Measurements from ENCODE around the gene GET3. TPM values are rescaled to one million over a fixed set of nuclear protein-coding genes. Genes with fewer than 3 reads are reported as not detected.

GET3 gene
- total and polyA plus RNA-seq, 2 of the 4 experiments (the other 2 are of a cell fraction): 129 to 152 TPM

DNA sequence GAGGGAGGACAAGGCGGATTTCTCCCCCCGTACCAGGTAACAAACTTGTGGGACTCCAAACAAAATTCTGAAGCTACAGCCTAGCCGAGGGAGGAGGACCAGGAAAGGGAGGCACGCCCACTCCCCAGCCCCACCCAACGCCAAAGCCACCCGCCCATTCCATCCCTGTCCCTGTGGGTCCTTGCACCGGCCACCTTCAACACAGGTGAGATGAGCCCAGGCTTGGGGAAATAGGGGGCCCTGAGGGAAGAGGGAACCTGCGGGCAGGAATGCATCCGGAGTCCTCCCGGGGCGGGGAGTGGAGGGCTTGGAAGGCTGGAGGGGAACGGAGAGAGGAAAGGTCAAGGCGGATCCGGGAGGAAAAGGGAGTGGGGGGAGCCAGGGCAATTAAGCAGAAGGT, 14.3 kb downstream of the GET3 start, which contains the start of gene BEST2:
BEST2 (plus strand) TSS at position 157 of the 400 bp plus-strand sequence. CDS start 802 bp downstream, outside the sequence.
- ChIA-PET POLR2A (ENCODE audit: unreplicated experiment) (no interaction called here), CTCF (no interaction called here)
- H3K4me2 ChIP-seq (ENCODE audit: low read depth, low read length): no peak within 1 kb of the TSS
- in situ Hi-C loops (cut with MboI; ENCODE audit: low sequenced_read_pairs): no loop called here
- H2BK5ac ChIP-seq (ENCODE audit: low read depth, low read length, poor library complexity, severe bottlenecking): no peak within 1 kb of the TSS
- no peak within 1 kb of the TSS for H2BK120ac ChIP-seq (ENCODE audit: low read depth, low read length)
- peaks cover 5% of the 10 kb centered on the region; the same call in 1 of the 2 replicates for H3K9me3 ChIP-seq (ENCODE audit: control insufficient read depth, insufficient read depth, low read length)
- no peak within 1 kb of the TSS for H4K8ac ChIP-seq (ENCODE audit: low read depth in 2 of 2, low read length in 2 of 2)
- ATAC-seq (ENCODE audit: low read depth) (no peak), DNase-seq (no peak)
- no peaks in the 10 kb centered on the region for H4K20me1 ChIP-seq (ENCODE audit: insufficient read depth, low read length)
- H4K91ac ChIP-seq (ENCODE audit: insufficient read depth, low read depth, low read length): no peak within 1 kb of the TSS
- peaks cover 10% of the 10 kb centered on the region for H3K36me3 ChIP-seq (ENCODE audit: control insufficient read depth, insufficient read depth, low read length)
- peaks cover 3% of the 10 kb centered on the region; the same call in 1 of the 2 replicates for H3K4me1 ChIP-seq (ENCODE audit: control insufficient read depth, insufficient read depth, low read length)
- no peak within 1 kb of the TSS for H4K5ac ChIP-seq (ENCODE audit: low read depth, low read length)
- no peak within 1 kb of the TSS for H3K27ac ChIP-seq (ENCODE audit: insufficient read depth, low read length)
- no peaks in the 10 kb centered on the region; a peak in 1 of 4 replicates for H3K79me1 ChIP-seq (ENCODE audit: low read depth in 1 of 2, low read length in 2 of 2)
- peaks cover 26% of the 10 kb centered on the region for H3K27me3 ChIP-seq (ENCODE audit: control insufficient read depth, insufficient read depth, low read length)
- TF ChIP-seq MAZ (IDR thresholded peaks at IDR 0.05; ENCODE audit: borderline replicate concordance, low read depth, low read length) (no peak), FOS (IDR thresholded peaks at IDR 0.05; ENCODE audit: low read depth, low read length) (no peak), POLR2A (IDR thresholded peaks at IDR 0.05; ENCODE audit: low read depth, low read length) (no peak), RFX5 (IDR thresholded peaks at IDR 0.05; ENCODE audit: low read depth, low read length) (no peak)
- no peak within 1 kb of the TSS for H3K4ac ChIP-seq (ENCODE audit: low read depth, low read length)
- BruUV-seq (replicated peaks): no TSS peak
- H3K56ac ChIP-seq (ENCODE audit: extremely low read depth, insufficient read depth, low read length): no peak within 1 kb of the TSS
- no peak within 1 kb of the TSS; the same call in 1 of the 2 replicates for H2AK5ac ChIP-seq (ENCODE audit: low read depth, low read length)
- H2BK15ac ChIP-seq (ENCODE audit: low read depth, low read length): no peak within 1 kb of the TSS
- no peak within 1 kb of the TSS for H3K23ac ChIP-seq (ENCODE audit: low read depth, low read length)
- H3K9ac ChIP-seq (ENCODE audit: low read depth, low read length): no peak within 1 kb of the TSS
- intact Hi-C loops (cut with micrococcal nuclease): no loop called here
- H3K4me3 ChIP-seq (ENCODE audit: insufficient read depth, low read depth, low read length): no peak within 1 kb of the TSS
- H2BK20ac ChIP-seq (ENCODE audit: low read depth, low read length): no peak within 1 kb of the TSS
- no peak within 1 kb of the TSS for H3K14ac ChIP-seq (replicated peaks; ENCODE audit: low read depth, low read length)
- WGBS, 2 experiments (ENCODE audit: extremely low coverage in 2 of 2, insufficient read length in 1 of 2): 40% methylated on average over 1 of the region's 14 CpGs; no CpG with 5 or more reads in 1 of the 2 experiments
- no peak within 1 kb of the TSS for H2AFZ ChIP-seq (replicated peaks; ENCODE audit: low read length, poor library complexity)
- H3K18ac ChIP-seq (ENCODE audit: low read depth, low read length): no peak within 1 kb of the TSS
- peak within 1 kb of the TSS; percentile 80 for H2AK9ac ChIP-seq (replicated peaks; ENCODE audit: low read depth, low read length, poor library complexity)
- H3K9me1 ChIP-seq (ENCODE audit: insufficient read depth, low read length): no peaks in the 10 kb centered on the region
- dilution Hi-C loops (cut with HindIII; ENCODE audit: low sequenced_read_pairs, unreplicated experiment): no loop called here
